Measurements from ENCODE around the gene EFCAB8. TPM values are rescaled to one million over a fixed set of nuclear protein-coding genes. Genes with fewer than 3 reads are reported as not detected.

The EFCAB8 gene
- total and polyA plus RNA-seq, 4 donors, result 0.08 to 0.83 (median 0.46) TPM

DNA sequence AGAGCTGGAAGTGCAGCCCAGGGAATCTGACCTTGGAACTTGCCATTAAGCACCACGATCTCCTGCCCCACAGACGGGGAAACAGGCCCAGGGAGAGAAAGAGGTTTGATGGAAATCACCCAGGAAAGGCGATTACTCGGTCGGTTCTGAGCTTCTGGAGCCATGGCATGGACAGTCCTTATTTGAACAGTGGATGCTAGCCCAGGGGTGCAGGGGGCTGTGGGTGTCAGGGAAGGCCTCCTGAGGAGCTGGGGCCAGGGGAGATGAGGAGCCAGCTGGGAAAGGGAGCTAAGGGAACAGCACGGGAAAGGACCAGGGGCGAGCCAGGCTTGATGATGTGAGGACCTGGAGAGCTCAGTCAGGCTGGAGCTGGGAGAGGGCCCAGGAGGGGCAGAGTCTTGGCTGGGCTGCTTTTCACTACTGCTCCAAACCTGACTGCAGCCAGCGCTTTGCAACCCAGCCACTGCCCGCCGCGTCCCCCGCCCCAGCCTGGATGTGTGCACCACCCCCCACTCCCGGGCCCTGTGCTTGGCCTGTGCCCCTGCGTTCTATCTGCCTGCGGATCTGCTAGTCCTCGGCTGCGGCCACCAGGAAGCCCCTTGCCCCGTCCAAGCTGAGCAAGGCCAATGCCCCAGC is 127.7 kb downstream of the EFCAB8 start:
- no peak overlapping the region for H3K9ac ChIP-seq (ENCODE audit: insufficient read depth in 1 of 2, low read length in 2 of 2)
- DNase-seq (no peak), ATAC-seq (ENCODE audit: insufficient read depth, low FRiP score) (no peak)
- peaks cover 0 to 3% (median 0%) of the 10 kb centered on the region in 3 donors for H3K27me3 ChIP-seq (ENCODE audit: control insufficient read depth in 3 of 3, insufficient read depth in 3 of 3, low read length in 2 of 3)
- H3K4me1 ChIP-seq (ENCODE audit: control insufficient read depth in 5 of 5, insufficient read depth in 5 of 5, low read length in 5 of 5), result peaks cover 0 to 6% (median 0%) of the 10 kb centered on the region in 5 donors
- no peaks in the 10 kb centered on the region for H3K9me3 ChIP-seq (ENCODE audit: control insufficient read depth in 4 of 4, insufficient read depth in 3 of 4, low read length in 3 of 4)
- TF ChIP-seq CTCF (IDR thresholded peaks at IDR 0.05; ENCODE audit: control extremely low read depth, extremely low read depth), result no peak
- H3K27ac ChIP-seq (ENCODE audit: low read depth in 1 of 2, low read length in 1 of 2), result no peak overlapping the region
- WGBS, 2 donors, result 76 to 89% methylated on average over 18 of the region's 18 CpGs
- no peaks in the 10 kb centered on the region for H3K36me3 ChIP-seq (ENCODE audit: control insufficient read depth in 4 of 4, insufficient read depth in 4 of 4, low read length in 4 of 4)
- H3K4me3 ChIP-seq, result no peak overlapping the region

GRCh38 chr20:32987044-32987825 is 128.5 kb downstream of the EFCAB8 start:
- Histone ChIP-seq H3K9ac (ENCODE audit: insufficient read depth in 1 of 2, low read length in 2 of 2) (no peak overlapping the region), H3K36me3 (ENCODE audit: control insufficient read depth in 4 of 4, insufficient read depth in 4 of 4, low read length in 4 of 4) (no peaks in the 10 kb centered on the region), H3K4me1 (ENCODE audit: control insufficient read depth in 5 of 5, insufficient read depth in 5 of 5, low read length in 5 of 5) (peaks cover 0 to 6% (median 0%) of the 10 kb centered on the region in 5 donors), H3K27ac (ENCODE audit: low read depth in 1 of 2, low read length in 1 of 2) (no peak overlapping the region), H3K4me3 (no peak overlapping the region), H3K9me3 (ENCODE audit: control insufficient read depth in 4 of 4, insufficient read depth in 3 of 4, low read length in 3 of 4) (no peaks in the 10 kb centered on the region), H3K27me3 (ENCODE audit: control insufficient read depth in 3 of 3, insufficient read depth in 3 of 3, low read length in 2 of 3) (peaks cover 0 to 3% (median 0%) of the 10 kb centered on the region in 3 donors)
- no peak for TF ChIP-seq CTCF (IDR thresholded peaks at IDR 0.05; ENCODE audit: control extremely low read depth, extremely low read depth)
- WGBS, 2 donors, result 85 to 95% methylated on average over 11 of the region's 11 CpGs
- ATAC-seq (ENCODE audit: insufficient read depth, low FRiP score), result no peak
- no peak for DNase-seq

- H3K4me3 ChIP-seq, result no peak overlapping the region
- H3K27ac ChIP-seq (ENCODE audit: low read depth in 1 of 2, low read length in 1 of 2), result no peak overlapping the region
- ATAC-seq (ENCODE audit: insufficient read depth, low FRiP score) (no peak), DNase-seq (no peak)
- 77 to 89% methylated on average over 16 of the region's 16 CpGs for WGBS, 2 donors
- no peak for TF ChIP-seq CTCF (IDR thresholded peaks at IDR 0.05; ENCODE audit: control extremely low read depth, extremely low read depth)
- peaks cover 0 to 3% (median 0%) of the 10 kb centered on the region in 3 donors for H3K27me3 ChIP-seq (ENCODE audit: control insufficient read depth in 3 of 3, insufficient read depth in 3 of 3, low read length in 2 of 3)
- H3K4me1 ChIP-seq (ENCODE audit: control insufficient read depth in 5 of 5, insufficient read depth in 5 of 5, low read length in 5 of 5), result peaks cover 0 to 2% (median 0%) of the 10 kb centered on the region in 5 donors
- H3K9me3 ChIP-seq (ENCODE audit: control insufficient read depth in 4 of 4, insufficient read depth in 3 of 4, low read length in 3 of 4), result no peaks in the 10 kb centered on the region
- no peak overlapping the region for H3K9ac ChIP-seq (ENCODE audit: insufficient read depth in 1 of 2, low read length in 2 of 2)
- H3K36me3 ChIP-seq (ENCODE audit: control insufficient read depth in 4 of 4, insufficient read depth in 4 of 4, low read length in 4 of 4), result no peaks in the 10 kb centered on the region
These were observed 129.3 kb downstream of the EFCAB8 start for GRCh38 chr20:32988008-32988407.
